B cell (primary cell): Measurements from ENCODE around the gene MESP2.

Source experiments
- CTCF ChIP-seq: fragments of 200-600 bp; IDR thresholded peaks from one replicate; pipeline ENCODE4 v1.8.0; 2022; ENCODE audit warnings: antibody characterized with exemption, mild to moderate bottlenecking
- EZH2 ChIP-seq: IDR thresholded peaks from 2 replicates; pipeline ENCODE4 v1.6.1; 2012; ENCODE audit warnings: borderline replicate concordance, low read depth, mild to moderate bottlenecking, moderate library complexity, low read length; ENCODE audit not compliant: insufficient read depth, poor library complexity, severe bottlenecking

- TF ChIP-seq CTCF = no peak
- TF ChIP-seq EZH2 = no peak
Observed at GRCh38 chr15:89775815-89776214, 317 bp upstream of the MESP2 start.
